PC-9 (cell line): ENCODE data around the gene KCNS1.
A peak's percentile ranks its signal among the peaks of the same experiment; 100 is the strongest.

Experiments
- EZH2 ChIP-seq: fragments of 200-600 bp; sonication (generic); IDR thresholded peaks from 2 replicates; pipeline ENCODE4 v1.8.0; 2017; ENCODE audit warnings: antibody characterized with exemption, low read depth
- TF ChIP-seq, protein P1 (sequence below): fragments of 200-600 bp; sonication (generic); conservative IDR thresholded peaks from 2 replicates; pipeline ENCODE4 v1.6.1; 2017; ENCODE audit warnings: mixed run types, antibody characterized with exemption, mild to moderate bottlenecking, moderate library complexity

DNA sequence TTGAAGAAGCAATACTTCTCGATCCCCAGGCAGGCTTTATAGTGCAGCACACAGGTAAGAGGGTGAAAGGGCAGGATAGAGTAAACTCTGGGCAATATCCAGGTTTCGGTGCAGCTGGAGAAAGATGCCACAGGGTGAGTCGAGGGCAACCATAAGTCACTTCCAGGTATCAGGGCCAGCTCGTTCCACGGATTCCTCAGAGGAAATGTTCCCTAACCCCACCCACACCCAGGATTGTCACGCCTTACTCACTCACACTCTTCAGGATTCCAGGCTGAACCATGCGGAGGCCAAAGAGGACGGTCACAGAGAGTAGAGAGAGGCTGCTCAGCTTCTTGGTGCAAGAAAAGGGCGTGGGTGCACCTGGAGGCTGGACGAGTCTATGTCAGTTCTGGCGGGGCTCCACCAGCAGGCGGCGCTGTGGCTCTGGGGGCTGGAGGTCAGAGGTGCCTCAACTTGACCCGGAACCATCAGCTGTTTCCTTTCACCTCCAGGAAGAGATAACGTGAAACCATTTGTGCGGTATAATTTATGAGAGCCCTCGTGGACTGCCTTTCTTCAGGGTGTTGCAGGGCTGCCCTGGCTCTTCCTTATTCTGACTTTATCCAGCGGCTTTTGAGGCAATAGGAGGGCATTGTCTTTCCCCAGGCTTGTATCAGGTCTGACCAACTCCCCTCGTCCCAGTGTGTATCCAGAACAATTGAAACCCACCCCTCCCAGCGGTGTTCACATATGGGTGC lies 37.8 kb upstream of the KCNS1 start:
- TF ChIP-seq, protein P1, sequence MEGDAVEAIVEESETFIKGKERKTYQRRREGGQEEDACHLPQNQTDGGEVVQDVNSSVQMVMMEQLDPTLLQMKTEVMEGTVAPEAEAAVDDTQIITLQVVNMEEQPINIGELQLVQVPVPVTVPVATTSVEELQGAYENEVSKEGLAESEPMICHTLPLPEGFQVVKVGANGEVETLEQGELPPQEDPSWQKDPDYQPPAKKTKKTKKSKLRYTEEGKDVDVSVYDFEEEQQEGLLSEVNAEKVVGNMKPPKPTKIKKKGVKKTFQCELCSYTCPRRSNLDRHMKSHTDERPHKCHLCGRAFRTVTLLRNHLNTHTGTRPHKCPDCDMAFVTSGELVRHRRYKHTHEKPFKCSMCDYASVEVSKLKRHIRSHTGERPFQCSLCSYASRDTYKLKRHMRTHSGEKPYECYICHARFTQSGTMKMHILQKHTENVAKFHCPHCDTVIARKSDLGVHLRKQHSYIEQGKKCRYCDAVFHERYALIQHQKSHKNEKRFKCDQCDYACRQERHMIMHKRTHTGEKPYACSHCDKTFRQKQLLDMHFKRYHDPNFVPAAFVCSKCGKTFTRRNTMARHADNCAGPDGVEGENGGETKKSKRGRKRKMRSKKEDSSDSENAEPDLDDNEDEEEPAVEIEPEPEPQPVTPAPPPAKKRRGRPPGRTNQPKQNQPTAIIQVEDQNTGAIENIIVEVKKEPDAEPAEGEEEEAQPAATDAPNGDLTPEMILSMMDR = peak; percentile 97
- TF ChIP-seq EZH2 = no peak
